KOPT-K1 (cell line): ENCODE measurements around the gene MCM5.
A peak's percentile ranks its signal among the peaks of the same experiment; 100 is the strongest.

ENCODE experiments used
- H3K27ac ChIP-seq: fragments of 200-600 bp; sonication (generic); 2 replicates; pipeline ENCODE4 v1.5.1; 2016; ENCODE audit warnings: antibody characterized with exemption, mild to moderate bottlenecking, low read depth, low read length; ENCODE audit not compliant: poor library complexity, severe bottlenecking
- H3K36me3 ChIP-seq: fragments of 200-600 bp; sonication (generic); 2 replicates; pipeline ENCODE4 v1.5.1; 2017; ENCODE audit warnings: antibody characterized with exemption, mild to moderate bottlenecking, low read length, moderate library complexity; ENCODE audit not compliant: insufficient read depth
- H3K9me3 ChIP-seq: fragments of 200-600 bp; sonication (generic); 2 replicates; pipeline ENCODE4 v1.5.1; 2017; ENCODE audit warnings: antibody characterized with exemption, low read length, mild to moderate bottlenecking; ENCODE audit not compliant: insufficient read depth, poor library complexity, severe bottlenecking

MCM5 gene

GRCh38 chr22:35409783-35410662, 10.1 kb downstream of the MCM5 start:
- Histone ChIP-seq H3K9me3 (no peaks in the 10 kb centered on the region), H3K36me3 (peaks cover 100% of the 10 kb centered on the region), H3K27ac (no peak overlapping the region)

GRCh38 chr22:35410663-35411034, 10.7 kb downstream of the MCM5 start:
- H3K9me3 ChIP-seq = no peaks in the 10 kb centered on the region
- H3K27ac ChIP-seq = no peak overlapping the region
- H3K36me3 ChIP-seq = peaks cover 100% of the 10 kb centered on the region

GRCh38 chr22:35411102-35411501, 11.2 kb downstream of the MCM5 start:
- H3K36me3 ChIP-seq = peaks cover 100% of the 10 kb centered on the region
- H3K27ac ChIP-seq = no peak overlapping the region

GRCh38 chr22:35413624-35414023, 13.7 kb downstream of the MCM5 start:
- H3K9me3 ChIP-seq = no peaks in the 10 kb centered on the region
- peaks cover 97% of the 10 kb centered on the region for H3K36me3 ChIP-seq
- H3K27ac ChIP-seq = no peak overlapping the region

More at GRCh38 chr22:35411102-35411501, 11.2 kb downstream of the MCM5 start:
- H3K9me3 ChIP-seq = no peaks in the 10 kb centered on the region

- Histone ChIP-seq H3K27ac (no peak overlapping the region), H3K9me3 (no peaks in the 10 kb centered on the region), H3K36me3 (peaks cover 97% of the 10 kb centered on the region)
These were observed 17.7 kb downstream of the MCM5 start for GRCh38 chr22:35417606-35418005.

- H3K9me3 ChIP-seq = no peaks in the 10 kb centered on the region
- no peak overlapping the region for H3K27ac ChIP-seq
- peaks cover 97% of the 10 kb centered on the region for H3K36me3 ChIP-seq
These were observed 18.1 kb downstream of the MCM5 start for GRCh38 chr22:35418088-35418487.

- H3K36me3 ChIP-seq = peaks cover 97% of the 10 kb centered on the region
- H3K27ac ChIP-seq = peak overlapping the region; percentile 7
- H3K9me3 ChIP-seq = no peaks in the 10 kb centered on the region
These were observed 18.8 kb downstream of the MCM5 start for GRCh38 chr22:35418731-35419130.

GRCh38 chr22:35419756-35420155, 19.8 kb downstream of the MCM5 start:
- Histone ChIP-seq H3K27ac (no peak overlapping the region), H3K36me3 (peaks cover 97% of the 10 kb centered on the region), H3K9me3 (no peaks in the 10 kb centered on the region)

- H3K36me3 ChIP-seq = peaks cover 97% of the 10 kb centered on the region
- H3K27ac ChIP-seq = no peak overlapping the region
- no peaks in the 10 kb centered on the region for H3K9me3 ChIP-seq
These were observed 21.2 kb downstream of the MCM5 start for GRCh38 chr22:35421121-35421520.

GRCh38 chr22:35422145-35422544, 22.2 kb downstream of the MCM5 start:
- no peaks in the 10 kb centered on the region for H3K9me3 ChIP-seq
- H3K36me3 ChIP-seq = peaks cover 97% of the 10 kb centered on the region

GRCh38 chr22:35422936-35423335, 23.0 kb downstream of the MCM5 start:
- Histone ChIP-seq H3K9me3 (no peaks in the 10 kb centered on the region), H3K27ac (no peak overlapping the region), H3K36me3 (peaks cover 92% of the 10 kb centered on the region)

More at GRCh38 chr22:35422145-35422544, 22.2 kb downstream of the MCM5 start:
- H3K27ac ChIP-seq = no peak overlapping the region

- no peaks in the 10 kb centered on the region for H3K9me3 ChIP-seq
- H3K36me3 ChIP-seq = peaks cover 94% of the 10 kb centered on the region
- no peak overlapping the region for H3K27ac ChIP-seq
These were observed 24.1 kb downstream of the MCM5 start for GRCh38 chr22:35424081-35424480.

- peaks cover 94% of the 10 kb centered on the region for H3K36me3 ChIP-seq
- H3K9me3 ChIP-seq = no peaks in the 10 kb centered on the region
- H3K27ac ChIP-seq = no peak overlapping the region
These were observed 24.8 kb downstream of the MCM5 start for GRCh38 chr22:35424761-35425160.

GRCh38 chr22:35425546-35425945, 25.6 kb downstream of the MCM5 start:
- H3K9me3 ChIP-seq = no peaks in the 10 kb centered on the region
- H3K36me3 ChIP-seq = peaks cover 94% of the 10 kb centered on the region
- no peak overlapping the region for H3K27ac ChIP-seq

- Histone ChIP-seq H3K36me3 (peaks cover 94% of the 10 kb centered on the region), H3K9me3 (no peaks in the 10 kb centered on the region), H3K27ac (no peak overlapping the region)
These were observed 26.2 kb downstream of the MCM5 start for GRCh38 chr22:35425971-35426800.
